Activated CD8-positive, alpha-beta memory T cell treated with anti-CD3 and anti-CD28 coated beads for 24 hours (primary cell): ENCODE results near the gene ARID1A.
"Not testable (repeated sequence)": the region's sequence is repeated elsewhere in the genome, so short reads cannot be mapped to it uniquely, and the experiment has no call there.

Experiments
- DNase-seq: peaks from one replicate; pipeline ENCODE4 v3.0.0-alpha.2; 2020

The ARID1A gene

DNA sequence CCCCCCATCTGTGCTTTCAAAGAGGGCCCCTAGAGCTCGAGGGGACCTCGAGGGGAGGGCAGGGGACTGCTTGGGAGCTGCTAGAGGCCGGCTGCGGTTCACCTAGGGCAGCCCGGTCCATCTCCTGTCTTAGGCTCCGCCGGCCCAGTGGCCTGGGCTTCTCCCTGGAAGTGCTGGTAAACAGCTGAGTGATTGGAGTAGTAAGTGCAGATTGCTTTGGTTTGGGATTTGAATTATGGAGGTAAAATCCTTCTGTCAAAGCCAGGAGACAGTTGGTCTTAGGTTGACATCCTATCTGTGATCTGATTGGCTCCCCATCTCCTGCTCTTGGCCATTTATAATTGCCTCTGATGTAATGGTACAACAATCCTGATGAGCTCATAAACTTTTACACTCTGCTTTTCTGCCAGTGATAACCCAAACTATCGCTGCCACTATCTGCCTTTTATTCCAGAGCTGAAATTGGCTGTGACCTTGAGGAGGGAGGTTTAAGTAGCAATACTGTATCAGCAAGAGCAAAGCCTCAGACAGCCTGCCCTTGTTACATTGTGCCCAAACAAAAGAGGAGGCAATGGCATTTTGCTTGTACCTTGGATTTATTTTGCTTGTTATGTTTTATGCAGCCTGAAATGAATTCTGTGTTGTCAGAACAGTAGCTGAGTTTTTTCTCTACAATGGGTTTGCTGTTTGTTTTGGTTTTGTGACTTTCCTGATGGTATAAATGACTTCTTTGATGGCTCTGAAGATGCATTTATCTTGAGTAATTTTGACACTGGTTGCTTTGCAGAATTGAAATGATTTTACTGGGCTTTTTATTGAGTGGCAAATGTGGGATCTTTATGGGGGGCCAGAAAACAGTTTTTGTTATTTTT lies 2.4 kb downstream of the ARID1A start:
- peak; percentile 83 for DNase-seq

DNA sequence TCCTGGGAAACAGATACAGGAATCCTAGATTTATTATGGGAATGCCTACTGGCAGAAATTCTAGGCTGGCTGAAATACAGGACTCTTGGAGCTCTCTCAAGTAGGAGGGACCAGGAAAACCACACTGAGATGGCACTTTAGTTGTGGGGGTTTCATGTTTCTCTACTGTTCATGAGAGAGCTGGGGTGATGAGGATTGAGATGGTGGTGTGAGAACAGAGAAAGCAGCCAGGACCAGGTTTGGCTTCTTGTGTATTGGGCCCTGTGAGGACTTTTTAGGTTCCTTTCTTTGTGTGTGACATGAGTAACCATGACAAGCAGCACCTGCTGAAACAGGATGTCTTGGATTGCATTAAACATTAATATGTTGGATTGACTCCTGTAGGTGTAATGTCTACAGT lies 4.9 kb downstream of the ARID1A start:
- DNase-seq: no peak

DNA sequence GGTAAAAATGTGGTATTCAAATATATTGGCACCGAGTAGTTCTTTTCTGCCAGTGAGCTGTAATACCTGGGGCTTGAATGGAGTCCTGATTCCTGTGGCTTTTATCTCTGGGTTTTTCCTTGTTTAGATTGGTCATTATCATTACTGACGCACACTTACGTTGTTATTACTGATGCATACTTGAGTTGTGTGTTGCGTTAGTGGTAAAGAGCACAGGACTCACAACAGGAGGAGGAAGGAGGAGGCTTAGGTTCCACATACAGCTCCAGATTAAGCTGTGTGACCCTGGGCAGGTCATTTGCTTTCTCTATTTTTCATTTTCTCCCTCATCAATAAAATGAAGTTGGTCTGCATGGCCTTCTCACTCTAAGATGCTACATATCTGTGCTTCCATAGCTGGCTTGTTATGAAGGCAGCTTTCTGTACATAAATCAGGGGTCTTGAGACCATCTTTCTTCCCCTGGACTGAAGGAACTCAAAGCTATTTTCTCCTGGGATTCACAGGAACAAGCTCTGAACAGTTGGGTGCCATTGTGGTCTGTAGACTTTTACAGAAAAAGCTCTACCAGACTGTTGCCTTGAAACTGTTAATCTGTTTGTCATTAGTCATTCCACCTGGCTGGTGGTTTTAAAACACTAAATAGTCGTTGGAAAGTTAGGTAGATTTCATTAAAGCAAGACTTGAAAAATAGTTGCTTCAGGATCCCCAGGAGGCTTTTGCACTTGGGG lies 5.6 kb downstream of the ARID1A start:
- no peak for DNase-seq

DNA sequence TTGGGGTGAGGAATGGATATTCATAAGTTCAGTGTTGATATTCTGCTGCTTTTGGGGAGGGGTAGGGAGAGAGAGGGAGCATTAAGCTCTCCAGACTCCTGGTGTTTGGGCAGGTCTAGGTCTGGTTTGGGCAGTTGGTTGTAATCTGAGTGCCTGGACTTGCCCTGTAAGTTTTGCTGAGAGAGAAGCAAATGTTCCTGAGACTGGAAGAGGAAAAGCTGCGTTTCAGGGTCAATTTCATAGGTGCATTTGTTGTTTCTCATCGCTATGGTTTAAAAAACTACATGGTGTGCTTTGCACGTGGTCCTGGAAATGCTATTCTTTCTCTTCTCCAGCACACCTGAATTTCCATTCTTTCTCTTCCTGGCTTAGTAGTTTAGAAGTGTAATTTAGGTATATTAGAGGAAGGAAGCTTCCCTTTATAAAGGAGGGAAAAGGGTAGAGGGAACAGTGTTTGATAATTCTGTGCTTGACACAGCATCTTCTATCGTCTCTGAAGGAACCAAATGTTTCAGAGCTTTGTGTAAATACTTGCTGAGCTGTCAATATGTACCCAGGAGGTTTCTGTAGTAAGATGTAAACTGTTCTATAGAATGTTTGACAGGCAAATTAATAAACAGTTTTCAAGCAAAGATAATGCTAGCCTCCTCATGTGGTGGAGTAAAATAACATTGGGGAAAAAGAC lies 6.3 kb downstream of the ARID1A start:
- DNase-seq: no peak

DNA sequence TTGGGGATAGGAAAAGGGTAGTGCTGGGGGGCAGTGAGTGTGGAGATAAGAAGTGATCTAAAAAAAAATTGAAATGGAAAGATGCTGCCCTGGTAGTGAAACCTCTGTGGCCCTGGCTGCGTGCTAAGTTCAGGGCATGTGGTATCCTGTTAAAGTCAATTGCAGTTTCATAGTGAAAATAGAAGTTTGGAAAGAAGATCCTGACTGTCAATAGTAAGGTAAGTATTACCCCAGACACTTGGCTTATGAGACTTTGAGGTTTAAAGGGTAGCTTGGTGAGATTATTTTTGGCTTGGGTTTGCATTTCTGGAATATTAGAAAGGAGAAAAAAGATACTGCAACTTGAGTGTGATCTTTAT lies 6.8 kb downstream of the ARID1A start:
- no peak for DNase-seq

DNA sequence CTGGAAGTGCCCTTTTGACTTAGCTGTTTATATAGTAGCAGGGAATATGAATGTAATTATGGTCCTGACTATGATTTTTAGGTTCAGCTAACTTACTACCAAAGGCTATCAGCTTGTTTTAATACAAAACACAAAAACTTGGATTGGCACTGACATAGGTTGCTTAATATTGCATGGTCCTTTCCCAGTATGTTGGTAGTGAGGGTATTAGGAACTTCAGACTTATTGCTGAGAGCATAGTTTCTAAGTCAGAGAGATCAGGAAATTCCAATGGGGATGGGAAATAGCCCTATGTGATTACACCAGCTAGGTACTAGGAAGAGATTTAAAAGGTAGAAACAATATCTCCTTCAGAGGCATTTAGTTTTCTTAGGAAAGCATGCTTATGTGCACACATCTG lies 7.7 kb downstream of the ARID1A start:
- DNase-seq: no peak

DNA sequence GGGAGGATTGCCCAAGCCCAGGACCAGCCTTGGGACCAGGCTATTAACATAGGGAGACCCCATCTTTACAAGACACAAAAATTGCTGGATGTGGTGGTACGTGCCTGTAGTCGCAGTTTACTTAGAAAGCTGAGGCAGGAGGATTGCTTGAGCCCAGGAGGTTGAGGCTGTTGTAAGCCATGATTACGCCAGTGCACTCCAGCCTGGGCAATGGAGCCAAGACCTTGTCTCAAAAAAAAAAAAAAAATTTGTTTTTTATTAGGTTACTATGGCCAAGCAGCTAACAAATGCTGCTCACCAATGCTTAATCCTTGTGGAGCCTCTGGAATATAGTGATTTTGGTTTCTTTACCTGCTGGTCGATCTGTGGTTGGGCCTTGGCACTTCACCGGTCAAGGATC lies 8.8 kb downstream of the ARID1A start:
- no peak for DNase-seq

DNA sequence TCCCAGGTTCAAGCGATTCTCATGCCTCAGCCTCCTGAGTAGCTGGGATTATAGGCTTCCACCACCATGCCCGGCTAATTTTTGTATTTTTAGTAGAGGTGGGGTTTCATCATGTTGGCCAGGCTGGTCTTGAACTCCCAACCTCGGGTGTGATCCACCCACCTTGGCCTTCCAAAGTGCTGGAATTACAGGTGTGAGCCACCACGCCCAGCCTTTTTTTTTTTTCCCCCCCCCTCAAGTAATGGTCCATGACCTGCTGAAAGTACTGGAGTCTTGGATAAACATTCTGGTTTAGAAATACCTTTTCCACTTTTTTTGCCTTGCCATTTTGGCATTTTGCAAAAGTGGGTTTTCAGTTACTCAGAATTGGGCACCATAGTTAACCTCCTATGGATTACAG lies 9.4 kb downstream of the ARID1A start:
- DNase-seq: not testable (repeated sequence)

DNA sequence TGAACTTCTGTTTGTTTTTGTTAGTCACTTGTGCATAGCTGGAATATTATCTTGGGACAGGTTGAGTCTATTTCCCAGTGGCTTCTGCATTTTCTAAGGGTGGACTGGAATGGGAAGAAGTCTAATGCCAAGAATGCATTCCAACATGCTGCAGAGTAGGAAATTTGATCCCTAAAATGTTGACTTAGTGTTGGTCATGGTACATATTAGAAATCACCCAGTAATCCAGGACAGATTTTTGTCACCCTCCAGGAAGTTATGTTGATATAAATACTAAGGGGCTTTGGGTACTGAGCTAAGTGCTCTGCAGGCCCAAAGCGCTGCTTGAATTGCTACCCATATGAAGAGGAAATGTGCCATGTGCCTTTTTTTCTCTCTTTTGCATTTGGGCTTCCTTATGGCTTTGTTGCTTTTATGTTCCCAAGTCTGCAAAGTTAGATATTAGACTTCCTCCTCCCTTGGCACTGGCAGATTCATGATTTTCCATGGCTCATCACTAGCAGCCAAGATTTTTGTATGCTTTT lies 10.0 kb downstream of the ARID1A start:
- DNase-seq: no peak

DNA sequence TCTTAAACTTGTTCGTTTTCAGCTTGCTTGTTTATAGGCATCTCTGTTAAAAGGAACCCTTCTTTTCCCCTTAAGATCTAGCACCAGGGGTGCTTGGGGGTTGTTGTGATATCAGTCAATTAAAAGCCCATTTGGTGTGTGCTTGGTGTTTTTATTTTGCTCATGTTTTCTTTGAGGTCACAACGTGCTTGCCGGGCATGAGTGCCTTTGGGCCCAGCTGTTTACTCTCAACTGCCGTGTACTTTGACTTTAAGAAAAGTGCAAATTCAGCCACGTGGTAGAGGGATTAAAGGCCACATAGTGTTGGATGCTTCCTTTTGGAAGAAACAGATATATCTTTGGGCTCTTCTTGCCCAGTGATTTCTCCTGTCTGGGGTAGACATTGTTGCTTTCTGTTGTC lies 10.5 kb downstream of the ARID1A start:
- DNase-seq: no peak

DNA sequence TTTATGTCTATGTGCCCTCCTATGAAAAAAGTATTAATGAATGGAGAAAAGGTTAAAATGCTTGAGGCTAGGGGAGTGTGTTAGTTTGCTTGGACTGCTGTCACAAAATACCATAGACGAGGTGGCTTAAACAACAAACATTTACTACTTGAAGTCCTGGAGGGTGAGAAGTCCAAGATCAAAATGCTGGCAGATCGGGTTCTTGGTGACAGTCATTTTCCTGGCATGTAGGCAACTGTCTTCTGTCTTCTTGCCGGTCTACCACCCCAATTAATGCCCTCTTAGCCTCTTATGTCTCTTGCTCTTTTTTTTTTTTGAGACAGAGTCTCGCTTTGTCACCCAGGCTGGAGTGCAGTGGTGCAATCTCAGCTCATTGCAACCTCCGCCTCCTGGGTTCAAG lies 15.0 kb downstream of the ARID1A start:
- no peak for DNase-seq

DNA sequence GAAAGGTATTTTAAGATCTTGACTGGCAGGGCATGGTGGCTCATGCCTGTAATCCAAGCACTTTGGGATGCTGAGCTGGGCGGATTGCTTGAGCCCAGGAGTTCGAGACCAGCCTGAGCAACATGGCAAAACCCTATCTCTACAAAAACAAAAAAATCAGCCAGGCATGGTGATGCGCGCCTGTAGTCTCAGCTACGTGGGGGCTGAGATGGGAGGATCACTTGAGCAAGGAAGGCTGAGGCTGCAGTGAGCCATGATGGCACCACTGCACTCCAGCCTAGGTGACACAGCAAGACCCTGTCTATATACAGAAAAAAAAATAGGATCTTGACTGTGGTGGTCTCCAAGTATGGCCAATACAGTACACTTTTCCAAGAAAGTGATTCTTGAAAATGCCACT lies 16.0 kb downstream of the ARID1A start:
- no peak for DNase-seq

DNA sequence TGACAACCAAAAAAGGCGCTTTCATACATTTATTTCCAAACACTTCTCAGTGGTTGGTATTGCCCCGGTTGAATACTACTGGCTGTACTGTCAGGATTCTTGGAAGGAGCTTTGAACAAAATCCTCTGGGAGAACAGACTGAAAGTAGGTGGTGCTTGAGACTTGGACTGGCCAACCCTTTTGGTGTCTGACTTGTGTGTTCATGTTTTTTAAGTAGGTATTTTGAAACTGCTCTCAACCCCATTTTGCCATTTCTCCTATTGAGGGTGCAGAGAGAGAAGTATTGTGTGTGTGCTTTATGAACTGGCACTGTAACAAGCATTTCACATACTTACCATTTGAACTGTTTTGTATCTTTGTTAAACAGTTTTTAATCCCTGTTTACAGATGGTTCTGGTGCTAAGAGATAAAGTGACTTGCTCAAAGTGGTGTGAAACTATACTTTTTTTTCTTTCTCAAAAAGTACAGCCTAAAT lies 21.2 kb downstream of the ARID1A start:
- no peak for DNase-seq

DNA sequence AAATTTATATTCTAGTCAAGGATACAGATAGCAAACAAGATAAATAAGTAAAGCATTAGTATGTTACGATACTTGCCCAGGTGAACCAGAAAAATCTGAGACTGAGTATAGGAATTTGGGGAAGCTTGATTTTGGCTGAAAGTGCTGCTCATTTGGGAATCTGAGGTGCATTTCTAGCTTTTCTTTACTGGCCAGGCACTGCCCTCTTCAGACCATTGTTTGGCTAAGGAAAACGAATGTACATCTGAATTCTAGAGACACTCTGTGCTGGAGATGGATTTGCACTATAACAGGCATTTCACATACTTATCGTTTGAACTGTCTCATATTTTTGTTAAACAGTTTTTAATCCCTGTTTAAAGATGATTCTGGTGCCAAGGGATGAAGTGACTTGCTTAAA lies 23.4 kb downstream of the ARID1A start:
- no peak for DNase-seq

DNA sequence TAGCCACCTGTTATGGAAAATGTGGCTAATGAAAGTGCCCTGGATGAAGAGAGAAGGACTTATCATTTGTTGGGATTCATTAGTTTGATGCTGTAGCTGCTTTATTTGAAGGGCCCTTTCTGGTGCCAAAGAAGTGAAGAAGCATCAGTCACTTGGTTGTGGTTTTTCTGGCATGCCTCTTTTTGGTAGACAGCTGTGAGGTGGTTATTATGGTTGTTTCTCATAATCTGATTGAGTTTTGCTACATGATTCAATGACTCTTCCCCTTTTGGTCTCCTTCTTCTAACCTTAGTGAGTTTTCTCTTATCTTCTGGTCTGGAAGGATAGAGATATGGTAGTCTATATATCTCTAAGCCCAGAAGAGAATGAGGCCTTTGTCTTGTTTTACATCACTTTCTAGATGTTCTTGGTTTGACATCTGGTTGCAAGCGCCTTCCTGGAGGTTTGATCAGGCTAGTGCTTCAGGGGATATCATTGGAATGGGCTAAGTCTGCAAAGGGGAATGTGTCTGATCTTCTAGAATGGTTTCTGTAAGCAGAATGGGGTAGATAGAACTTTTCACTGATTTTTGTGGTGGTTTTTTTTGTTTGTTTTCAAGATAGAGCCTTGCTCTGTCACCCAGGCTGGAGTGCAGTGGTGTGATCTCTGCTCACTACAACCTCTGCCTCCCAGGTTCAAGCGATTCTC lies 26.0 kb downstream of the ARID1A start:
- no peak for DNase-seq

DNA sequence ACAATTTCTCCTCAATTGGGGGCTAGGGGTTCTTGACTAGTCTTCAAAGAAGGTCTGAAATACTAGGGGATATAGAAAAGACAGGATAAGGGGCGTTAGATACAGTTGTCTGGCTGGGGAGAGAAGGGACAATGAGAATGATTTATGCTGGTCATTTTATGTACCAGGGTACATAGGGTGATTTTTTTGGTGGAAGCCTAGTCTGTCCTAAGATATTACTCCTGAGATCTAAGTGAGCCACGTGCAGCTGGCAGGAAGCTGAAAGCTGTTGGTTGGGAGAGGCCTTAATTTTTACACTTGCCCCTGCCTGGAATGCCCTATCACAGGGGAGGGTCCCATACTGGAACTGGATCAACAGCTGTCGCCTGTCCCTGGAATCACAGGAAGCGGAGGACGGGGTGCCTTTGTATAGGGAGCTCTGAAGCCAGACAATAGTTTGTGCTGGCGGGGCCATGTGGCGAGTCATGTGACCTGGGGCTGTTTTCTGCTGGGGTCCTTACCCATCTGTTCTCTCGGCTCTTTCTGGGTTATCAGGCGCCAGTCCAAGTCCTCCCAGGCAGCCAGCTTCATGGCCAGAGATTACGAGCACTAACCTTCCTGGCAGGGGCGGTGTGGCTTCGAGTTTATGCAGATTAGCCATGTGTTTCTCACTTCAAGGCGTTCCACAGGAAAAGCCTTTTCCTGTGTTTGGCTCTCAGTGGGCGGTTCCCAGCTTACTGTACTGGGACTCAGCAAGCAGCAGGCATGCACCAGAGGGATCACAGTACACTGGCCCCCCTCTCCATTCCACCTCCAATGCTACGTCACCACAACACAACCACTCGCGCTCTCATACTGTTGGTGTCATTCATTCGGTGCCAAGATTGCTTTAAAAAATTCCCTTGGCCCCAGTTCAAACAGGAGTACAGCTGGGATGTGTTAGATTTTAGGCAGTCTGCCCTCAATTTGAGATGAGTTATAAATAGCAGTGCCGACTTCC lies 27.5 kb downstream of the ARID1A start:
- DNase-seq: peak; percentile 68

DNA sequence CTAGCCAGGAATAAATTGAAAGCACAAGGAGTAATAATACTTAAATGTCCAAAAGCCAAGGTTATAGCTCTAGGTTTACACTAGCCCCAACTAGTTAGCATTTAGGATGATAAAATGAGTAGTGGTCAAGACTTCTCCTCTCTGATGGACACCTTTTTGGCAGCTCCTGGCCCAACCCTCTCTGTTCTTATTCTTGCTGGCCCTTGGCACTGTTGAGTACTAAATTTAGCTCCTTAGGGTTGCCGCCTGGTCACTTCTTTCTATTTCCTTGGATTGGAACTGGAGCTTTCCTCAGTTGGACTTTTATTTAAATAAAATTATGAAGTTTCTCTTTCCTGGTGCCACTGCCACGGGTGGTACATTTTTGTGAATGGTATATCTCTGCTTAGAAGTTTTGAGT lies 28.3 kb downstream of the ARID1A start:
- no peak for DNase-seq

DNA sequence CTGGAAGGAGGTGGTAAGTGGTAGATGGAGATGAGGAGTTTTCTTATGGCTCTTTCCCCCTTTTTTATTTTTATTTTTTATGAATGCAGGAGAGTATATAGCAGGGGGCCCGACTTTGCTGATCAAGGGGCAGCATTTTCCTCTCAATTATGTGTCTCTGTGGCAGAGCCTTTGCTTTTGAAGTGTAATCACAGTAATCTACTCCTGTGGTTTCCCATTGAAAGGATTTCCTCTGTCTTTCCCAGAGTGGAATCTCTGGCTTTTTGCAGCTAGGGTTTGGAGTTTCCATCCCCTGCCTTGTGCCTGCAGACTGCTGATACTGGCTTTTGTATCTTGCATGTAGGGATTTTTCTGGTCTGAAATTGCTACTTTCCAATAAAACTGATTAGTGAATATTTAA lies 29.1 kb downstream of the ARID1A start:
- DNase-seq: no peak

DNA sequence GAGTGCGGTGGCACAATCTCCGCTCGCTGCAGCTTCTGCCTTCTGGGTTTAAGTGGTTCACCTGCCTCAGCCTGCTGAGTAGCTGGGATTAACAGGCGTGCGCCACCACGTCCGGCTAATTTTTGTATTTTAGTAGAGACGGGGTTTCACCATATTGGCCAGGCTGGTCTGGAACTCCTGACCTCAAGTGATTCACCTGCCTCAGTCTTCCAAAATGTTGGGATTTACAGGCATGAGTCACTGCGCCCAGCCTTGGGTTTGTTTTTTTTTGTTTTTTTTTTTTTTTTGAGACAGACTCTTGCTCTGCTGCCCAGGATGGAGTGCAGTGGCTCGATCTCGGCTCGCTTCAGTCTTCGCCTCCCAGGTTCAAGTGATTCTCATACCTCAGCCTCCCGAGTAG lies 30.1 kb downstream of the ARID1A start:
- not testable (repeated sequence) for DNase-seq

DNA sequence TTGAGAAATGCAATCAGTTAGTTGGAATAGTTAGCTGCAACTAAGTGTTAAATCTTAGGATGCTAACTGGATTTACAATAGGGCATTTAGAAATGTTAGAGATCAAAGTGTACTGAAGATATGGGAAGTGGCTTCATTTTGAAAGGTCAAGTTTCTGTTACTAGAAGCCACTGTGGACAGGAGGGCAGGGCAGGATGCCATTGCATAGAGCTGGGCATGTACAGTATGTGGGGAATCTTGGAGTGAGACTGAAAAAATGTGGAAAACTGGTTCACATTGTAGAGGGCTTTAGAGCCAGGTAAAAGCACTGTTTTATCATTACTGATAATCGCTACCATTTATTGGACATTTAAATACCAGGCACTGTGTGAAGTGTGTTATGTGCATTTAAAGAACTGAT lies 31.0 kb downstream of the ARID1A start:
- no peak for DNase-seq

DNA sequence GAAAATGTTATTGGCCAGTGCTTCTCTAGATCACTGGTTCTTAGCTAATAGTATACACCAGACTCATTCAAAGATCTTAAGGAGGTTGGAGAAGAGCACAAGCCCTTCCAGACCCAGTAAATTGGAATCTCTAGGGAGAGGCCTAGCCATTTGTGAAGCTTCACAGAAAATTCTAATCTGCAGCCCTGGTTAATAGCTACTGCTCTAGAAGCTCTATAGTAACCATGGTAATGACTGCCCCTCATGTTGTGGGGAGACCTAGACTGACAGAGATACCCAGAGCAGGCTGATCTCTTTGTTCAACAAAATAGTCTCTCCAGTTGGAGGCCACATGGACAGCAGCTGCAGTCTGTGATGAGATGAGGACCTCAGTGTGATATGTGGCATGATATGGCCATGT lies 31.7 kb downstream of the ARID1A start:
- DNase-seq: no peak

DNA sequence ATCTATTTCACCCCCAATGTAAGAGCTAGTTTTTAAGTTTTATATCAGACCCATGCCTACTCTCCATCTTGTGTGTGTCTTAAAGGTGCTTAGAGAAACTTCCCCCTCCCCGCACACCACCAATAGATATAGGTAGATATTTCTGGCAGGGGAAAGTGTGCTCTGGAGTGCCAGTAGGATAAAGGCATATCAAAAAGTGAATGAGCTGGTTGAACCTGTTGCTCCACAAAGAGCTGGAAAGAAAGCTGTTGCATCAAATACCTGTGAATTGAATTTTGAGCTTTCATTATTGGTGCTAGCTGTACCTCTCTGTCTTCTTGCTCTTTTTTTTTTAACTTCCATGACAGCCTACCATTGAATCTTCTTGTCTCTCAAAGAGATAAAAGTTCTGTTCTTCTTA lies 32.8 kb downstream of the ARID1A start:
- DNase-seq: no peak
